Stimulated activated CD4-positive, alpha-beta T cell treated with anti-CD3 and anti-CD28 coated beads, Interleukin-12 subunit alpha, Interleukin-12 subunit beta, amount 100 ng/mL, for 4 hours (primary cell): ENCODE data around the gene MEIS2.

ENCODE experiments used
- DNase-seq: peaks from one replicate; pipeline ENCODE4 v3.0.0-alpha.2; 2020

MEIS2 gene

GRCh38 chr15:37096558-37097143, 3.7 kb downstream of the MEIS2 start:
- DNase-seq: no peak

GRCh38 chr15:37095770-37096557, 4.4 kb downstream of the MEIS2 start:
- DNase-seq: no peak

- no peak for DNase-seq
These were observed 5.2 kb downstream of the MEIS2 start for GRCh38 chr15:37094915-37095711.

GRCh38 chr15:37094333-37094914, 5.9 kb downstream of the MEIS2 start:
- no peak for DNase-seq

- DNase-seq: no peak
These were observed 6.6 kb downstream of the MEIS2 start for GRCh38 chr15:37093480-37094332.

GRCh38 chr15:37090543-37091175, 9.7 kb downstream of the MEIS2 start:
- no peak for DNase-seq

GRCh38 chr15:37088436-37088835, 11.9 kb downstream of the MEIS2 start:
- no peak for DNase-seq

GRCh38 chr15:37087131-37087588, 13.2 kb downstream of the MEIS2 start:
- DNase-seq: no peak

GRCh38 chr15:37086521-37086920, 13.8 kb downstream of the MEIS2 start:
- no peak for DNase-seq

- no peak for DNase-seq
These were observed 14.2 kb downstream of the MEIS2 start for GRCh38 chr15:37086120-37086519.

GRCh38 chr15:37084602-37085001, 15.7 kb downstream of the MEIS2 start:
- DNase-seq: no peak

- no peak for DNase-seq
These were observed 16.7 kb downstream of the MEIS2 start for GRCh38 chr15:37083610-37084009.

- no peak for DNase-seq
These were observed 18.4 kb downstream of the MEIS2 start for GRCh38 chr15:37081983-37082382.

GRCh38 chr15:37080261-37080921, 20.0 kb downstream of the MEIS2 start:
- no peak for DNase-seq

GRCh38 chr15:37079726-37080125, 20.6 kb downstream of the MEIS2 start:
- DNase-seq: no peak

GRCh38 chr15:37078566-37078965, 21.8 kb downstream of the MEIS2 start:
- no peak for DNase-seq

GRCh38 chr15:37077623-37078351, 22.6 kb downstream of the MEIS2 start:
- no peak for DNase-seq

GRCh38 chr15:37076543-37076942, 23.8 kb downstream of the MEIS2 start:
- no peak for DNase-seq

- no peak for DNase-seq
These were observed 24.6 kb downstream of the MEIS2 start for GRCh38 chr15:37075777-37076176.

GRCh38 chr15:37072181-37072580, 28.2 kb downstream of the MEIS2 start:
- DNase-seq: no peak

GRCh38 chr15:37071134-37071533, 29.2 kb downstream of the MEIS2 start:
- DNase-seq: no peak
